SK-N-SH treated with all-trans-retinoic acid at 6 μM for 48 hours (cell line): Measurements from ENCODE around the gene RET.
A peak's percentile ranks its signal among the peaks of the same experiment; 100 is the strongest.

Experiments used
- ATAC-seq: fragments of 200-7000 bp; cut with Tn5 transposase; 3 replicates; pipeline ENCODE4 v1.9.1; 2020; ENCODE audit warnings: mild to moderate bottlenecking, moderate library complexity
- ARNTL ChIP-seq: fragments of 450-650 bp; formaldehyde crosslinking; IDR thresholded peaks from 2 replicates; pipeline ENCODE4 v1.5.0; 2020; ENCODE audit warnings: low read depth, mild to moderate bottlenecking, moderate library complexity, borderline replicate concordance
- BACH2 ChIP-seq: fragments of 250-450 bp; sonication (Bioruptor Pico); IDR thresholded peaks from 2 replicates; pipeline ENCODE4 v1.9.0; 2021; ENCODE audit warnings: mild to moderate bottlenecking, borderline replicate concordance
- CSDC2 ChIP-seq: fragments of 250-450 bp; sonication (Bioruptor Pico); IDR thresholded peaks from 2 replicates; pipeline ENCODE4 v1.5.0; 2020; ENCODE audit warnings: mild to moderate bottlenecking, moderate library complexity
- ESRRG ChIP-seq: fragments of 250-450 bp; sonication (Bioruptor Pico); IDR thresholded peaks from 2 replicates; pipeline ENCODE4 v1.6.1; 2021; ENCODE audit warnings: mild to moderate bottlenecking
- GLIS3 ChIP-seq: fragments of 250-450 bp; sonication (Bioruptor Pico); IDR thresholded peaks from 2 replicates; pipeline ENCODE4 v1.5.0; 2020; ENCODE audit warnings: mild to moderate bottlenecking, moderate library complexity
- ISL1 ChIP-seq: fragments of 250-450 bp; sonication (Bioruptor Pico); IDR thresholded peaks from 2 replicates; pipeline ENCODE4 v2.1.2; 2022; ENCODE audit warnings: mild to moderate bottlenecking, moderate library complexity
- OSR1 ChIP-seq: fragments of 250-450 bp; sonication (Bioruptor Pico); IDR thresholded peaks from 2 replicates; pipeline ENCODE4 v1.8.0; 2022; ENCODE audit warnings: moderate library complexity, mild to moderate bottlenecking, inconsistent platforms
- PPARA ChIP-seq: fragments of 250-450 bp; sonication (Bioruptor Pico); IDR thresholded peaks from 2 replicates; pipeline ENCODE4 v1.5.0; 2020; ENCODE audit warnings: mild to moderate bottlenecking, borderline replicate concordance
- RARB ChIP-seq: fragments of 250-450 bp; sonication (Bioruptor Pico); IDR thresholded peaks from 2 replicates; pipeline ENCODE4 v1.8.0; 2021; ENCODE audit warnings: mild to moderate bottlenecking, moderate library complexity
- SNAI2 ChIP-seq: fragments of 250-450 bp; sonication (Bioruptor Pico); IDR thresholded peaks from 2 replicates; pipeline ENCODE4 v1.5.0; 2020; ENCODE audit warnings: mild to moderate bottlenecking, moderate library complexity
- TCF4 ChIP-seq: fragments of 250-450 bp; sonication (Bioruptor Pico); IDR thresholded peaks from 2 replicates; pipeline ENCODE4 v1.8.0; 2021; ENCODE audit warnings: mild to moderate bottlenecking, moderate library complexity, borderline replicate concordance
- TOX ChIP-seq: fragments of 250-450 bp; sonication (Bioruptor Pico); IDR thresholded peaks from 2 replicates; pipeline ENCODE4 v1.8.0; 2021; ENCODE audit warnings: mild to moderate bottlenecking, moderate library complexity, borderline replicate concordance
- ZC3H10 ChIP-seq: fragments of 250-450 bp; sonication (Bioruptor Pico); IDR thresholded peaks from 2 replicates; pipeline ENCODE4 v1.5.1; 2021; ENCODE audit warnings: mild to moderate bottlenecking, moderate library complexity
- ZFP3 ChIP-seq: fragments of 250-450 bp; sonication (Bioruptor Pico); IDR thresholded peaks from 2 replicates; pipeline ENCODE4 v1.5.0; 2020; ENCODE audit warnings: mild to moderate bottlenecking, moderate library complexity
- ZFP30 ChIP-seq: fragments of 450-650 bp; formaldehyde crosslinking; IDR thresholded peaks from 2 replicates; pipeline ENCODE4 v1.5.0; 2022; ENCODE audit warnings: mild to moderate bottlenecking, moderate library complexity
- ZNF565 ChIP-seq: fragments of 450-650 bp; formaldehyde crosslinking; conservative IDR thresholded peaks from 2 replicates; pipeline ENCODE4 v1.5.0; 2020; ENCODE audit warnings: low read depth, mild to moderate bottlenecking, moderate library complexity
- ZNF70 ChIP-seq: fragments of 450-650 bp; formaldehyde crosslinking; IDR thresholded peaks from 2 replicates; pipeline ENCODE4 v1.5.0; 2020; ENCODE audit warnings: mild to moderate bottlenecking, moderate library complexity
- ZNF8 ChIP-seq: fragments of 450-650 bp; formaldehyde crosslinking; IDR thresholded peaks from 2 replicates; pipeline ENCODE4 v1.5.0; 2020; ENCODE audit warnings: mild to moderate bottlenecking, moderate library complexity
- TF ChIP-seq, protein P1 (sequence below): fragments of 250-450 bp; sonication (Bioruptor Pico); IDR thresholded peaks from 2 replicates; pipeline ENCODE4 v1.5.1; 2021; ENCODE audit warnings: mild to moderate bottlenecking, moderate library complexity
- TF ChIP-seq, protein P2 (sequence below): fragments of 250-450 bp; sonication (Bioruptor Pico); IDR thresholded peaks from 2 replicates; pipeline ENCODE4 v1.5.0; 2020; ENCODE audit warnings: mild to moderate bottlenecking, moderate library complexity
- TF ChIP-seq, protein P3 (sequence below): fragments of 250-450 bp; sonication (Bioruptor Pico); IDR thresholded peaks from 2 replicates; pipeline ENCODE4 v1.8.0; 2021; ENCODE audit warnings: low read depth, mild to moderate bottlenecking, moderate library complexity, borderline replicate concordance
- TF ChIP-seq, protein P4 (sequence below): fragments of 250-450 bp; sonication (Bioruptor Pico); IDR thresholded peaks from 2 replicates; pipeline ENCODE4 v1.5.1; 2020; ENCODE audit warnings: low read depth, mild to moderate bottlenecking, moderate library complexity

The RET gene

DNA sequence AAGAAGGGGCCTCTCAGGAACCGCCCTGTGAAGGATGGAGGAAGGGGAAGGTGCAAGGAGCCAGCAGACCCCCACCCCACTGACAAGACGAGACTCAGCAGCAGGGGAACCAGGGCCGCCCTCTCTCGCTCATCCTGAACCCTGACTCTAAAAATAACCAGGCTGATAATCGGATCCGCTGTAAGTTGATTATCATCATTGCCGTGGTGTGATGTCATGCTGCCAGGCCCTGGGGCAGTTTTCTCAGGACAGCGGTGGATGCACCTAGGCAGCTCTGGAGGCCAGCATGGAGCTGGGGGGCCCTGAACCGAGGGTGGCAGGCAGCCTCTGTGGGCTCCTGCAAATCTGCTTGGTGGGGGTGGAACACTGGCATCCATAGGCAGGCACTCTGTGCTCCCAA lies 7.9 kb downstream of the RET start:
- peak; percentile 8; the same call in 1 of the 3 replicates for ATAC-seq
- TF ChIP-seq ISL1 (CRISPR knock-in tag) (no peak), SNAI2 (CRISPR knock-in tag) (no peak), OSR1 (no peak), BACH2 (CRISPR knock-in tag) (no peak), CSDC2 (CRISPR knock-in tag) (no peak), TCF4 (CRISPR knock-in tag) (no peak), ESRRG (CRISPR knock-in tag) (no peak), TOX (CRISPR knock-in tag) (no peak)
- TF ChIP-seq, protein P1, sequence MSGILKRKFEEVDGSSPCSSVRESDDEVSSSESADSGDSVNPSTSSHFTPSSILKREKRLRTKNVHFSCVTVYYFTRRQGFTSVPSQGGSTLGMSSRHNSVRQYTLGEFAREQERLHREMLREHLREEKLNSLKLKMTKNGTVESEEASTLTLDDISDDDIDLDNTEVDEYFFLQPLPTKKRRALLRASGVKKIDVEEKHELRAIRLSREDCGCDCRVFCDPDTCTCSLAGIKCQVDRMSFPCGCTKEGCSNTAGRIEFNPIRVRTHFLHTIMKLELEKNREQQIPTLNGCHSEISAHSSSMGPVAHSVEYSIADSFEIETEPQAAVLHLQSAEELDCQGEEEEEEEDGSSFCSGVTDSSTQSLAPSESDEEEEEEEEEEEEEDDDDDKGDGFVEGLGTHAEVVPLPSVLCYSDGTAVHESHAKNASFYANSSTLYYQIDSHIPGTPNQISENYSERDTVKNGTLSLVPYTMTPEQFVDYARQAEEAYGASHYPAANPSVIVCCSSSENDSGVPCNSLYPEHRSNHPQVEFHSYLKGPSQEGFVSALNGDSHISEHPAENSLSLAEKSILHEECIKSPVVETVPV (CRISPR knock-in tag): no peak
- TF ChIP-seq, protein P2, sequence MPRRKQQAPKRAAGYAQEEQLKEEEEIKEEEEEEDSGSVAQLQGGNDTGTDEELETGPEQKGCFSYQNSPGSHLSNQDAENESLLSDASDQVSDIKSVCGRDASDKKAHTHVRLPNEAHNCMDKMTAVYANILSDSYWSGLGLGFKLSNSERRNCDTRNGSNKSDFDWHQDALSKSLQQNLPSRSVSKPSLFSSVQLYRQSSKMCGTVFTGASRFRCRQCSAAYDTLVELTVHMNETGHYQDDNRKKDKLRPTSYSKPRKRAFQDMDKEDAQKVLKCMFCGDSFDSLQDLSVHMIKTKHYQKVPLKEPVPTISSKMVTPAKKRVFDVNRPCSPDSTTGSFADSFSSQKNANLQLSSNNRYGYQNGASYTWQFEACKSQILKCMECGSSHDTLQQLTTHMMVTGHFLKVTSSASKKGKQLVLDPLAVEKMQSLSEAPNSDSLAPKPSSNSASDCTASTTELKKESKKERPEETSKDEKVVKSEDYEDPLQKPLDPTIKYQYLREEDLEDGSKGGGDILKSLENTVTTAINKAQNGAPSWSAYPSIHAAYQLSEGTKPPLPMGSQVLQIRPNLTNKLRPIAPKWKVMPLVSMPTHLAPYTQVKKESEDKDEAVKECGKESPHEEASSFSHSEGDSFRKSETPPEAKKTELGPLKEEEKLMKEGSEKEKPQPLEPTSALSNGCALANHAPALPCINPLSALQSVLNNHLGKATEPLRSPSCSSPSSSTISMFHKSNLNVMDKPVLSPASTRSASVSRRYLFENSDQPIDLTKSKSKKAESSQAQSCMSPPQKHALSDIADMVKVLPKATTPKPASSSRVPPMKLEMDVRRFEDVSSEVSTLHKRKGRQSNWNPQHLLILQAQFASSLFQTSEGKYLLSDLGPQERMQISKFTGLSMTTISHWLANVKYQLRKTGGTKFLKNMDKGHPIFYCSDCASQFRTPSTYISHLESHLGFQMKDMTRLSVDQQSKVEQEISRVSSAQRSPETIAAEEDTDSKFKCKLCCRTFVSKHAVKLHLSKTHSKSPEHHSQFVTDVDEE (CRISPR knock-in tag): no peak

DNA sequence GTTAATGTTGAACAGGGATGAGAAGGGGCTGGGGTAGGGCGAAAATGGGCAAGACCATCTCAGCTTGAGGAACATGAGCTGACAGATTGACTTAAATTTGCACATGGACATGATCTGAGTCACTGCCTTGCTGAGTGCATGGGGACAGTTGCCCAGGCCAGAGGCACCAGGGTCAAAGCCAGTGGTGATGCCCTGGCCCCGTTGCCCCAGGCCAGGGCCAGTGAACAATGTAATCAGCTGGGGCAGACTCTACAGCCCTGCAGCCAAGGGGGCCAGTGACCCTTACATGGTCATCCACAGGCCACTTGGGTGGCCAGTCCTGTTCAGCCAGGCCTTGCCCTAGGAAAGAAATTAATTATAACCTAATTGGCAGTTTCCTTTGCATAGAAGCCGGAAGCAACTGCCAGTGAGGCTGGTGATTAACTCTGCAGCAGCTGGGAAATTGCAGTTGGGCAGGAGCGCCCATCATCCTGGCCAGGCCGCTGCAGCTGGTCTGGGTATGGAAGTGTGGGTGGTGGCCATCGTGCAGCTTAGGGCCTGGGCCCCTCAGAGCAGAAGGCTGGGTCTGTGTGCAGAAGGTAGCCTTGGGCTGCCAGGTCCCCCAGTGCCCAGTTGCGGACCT lies 9.6 kb downstream of the RET start:
- TF ChIP-seq TOX (CRISPR knock-in tag) (no peak), ZFP3 (CRISPR knock-in tag) (no peak), ZC3H10 (CRISPR knock-in tag) (no peak), ZNF70 (CRISPR knock-in tag) (no peak), GLIS3 (no peak), BACH2 (CRISPR knock-in tag) (no peak), ZFP30 (no peak), ARNTL (CRISPR knock-in tag) (no peak), ZNF8 (no peak), OSR1 (no peak), ESRRG (CRISPR knock-in tag) (no peak), PPARA (CRISPR knock-in tag) (no peak), SNAI2 (CRISPR knock-in tag) (no peak), ZNF565 (CRISPR knock-in tag) (no peak), RARB (no peak), CSDC2 (CRISPR knock-in tag) (no peak)
- TF ChIP-seq, protein P3, sequence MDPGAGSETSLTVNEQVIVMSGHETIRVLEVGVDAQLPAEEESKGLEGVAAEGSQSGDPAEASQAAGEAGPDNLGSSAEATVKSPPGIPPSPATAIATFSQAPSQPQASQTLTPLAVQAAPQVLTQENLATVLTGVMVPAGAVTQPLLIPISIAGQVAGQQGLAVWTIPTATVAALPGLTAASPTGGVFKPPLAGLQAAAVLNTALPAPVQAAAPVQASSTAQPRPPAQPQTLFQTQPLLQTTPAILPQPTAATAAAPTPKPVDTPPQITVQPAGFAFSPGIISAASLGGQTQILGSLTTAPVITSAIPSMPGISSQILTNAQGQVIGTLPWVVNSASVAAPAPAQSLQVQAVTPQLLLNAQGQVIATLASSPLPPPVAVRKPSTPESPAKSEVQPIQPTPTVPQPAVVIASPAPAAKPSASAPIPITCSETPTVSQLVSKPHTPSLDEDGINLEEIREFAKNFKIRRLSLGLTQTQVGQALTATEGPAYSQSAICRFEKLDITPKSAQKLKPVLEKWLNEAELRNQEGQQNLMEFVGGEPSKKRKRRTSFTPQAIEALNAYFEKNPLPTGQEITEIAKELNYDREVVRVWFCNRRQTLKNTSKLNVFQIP (CRISPR knock-in tag): no peak
- TF ChIP-seq, protein P4, sequence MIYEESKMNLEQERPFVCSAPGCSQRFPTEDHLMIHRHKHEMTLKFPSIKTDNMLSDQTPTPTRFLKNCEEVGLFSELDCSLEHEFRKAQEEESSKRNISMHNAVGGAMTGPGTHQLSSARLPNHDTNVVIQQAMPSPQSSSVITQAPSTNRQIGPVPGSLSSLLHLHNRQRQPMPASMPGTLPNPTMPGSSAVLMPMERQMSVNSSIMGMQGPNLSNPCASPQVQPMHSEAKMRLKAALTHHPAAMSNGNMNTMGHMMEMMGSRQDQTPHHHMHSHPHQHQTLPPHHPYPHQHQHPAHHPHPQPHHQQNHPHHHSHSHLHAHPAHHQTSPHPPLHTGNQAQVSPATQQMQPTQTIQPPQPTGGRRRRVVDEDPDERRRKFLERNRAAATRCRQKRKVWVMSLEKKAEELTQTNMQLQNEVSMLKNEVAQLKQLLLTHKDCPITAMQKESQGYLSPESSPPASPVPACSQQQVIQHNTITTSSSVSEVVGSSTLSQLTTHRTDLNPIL (CRISPR knock-in tag): no peak
- TF ChIP-seq, protein P1 (CRISPR knock-in tag): no peak
- TF ChIP-seq, protein P2 (CRISPR knock-in tag): no peak
- TF ChIP-seq, all 23 proteins: peak for 0
- no peak; the same call in 2 of the 3 replicates for ATAC-seq
